GM12872 (cell line): ENCODE data around the gene FGFR3.

Source experiments
- CTCF ChIP-seq: IDR thresholded peaks from 3 replicates; pipeline ENCODE4 v1.5.1; 2011; ENCODE audit warnings: low read depth, mild to moderate bottlenecking, low read length, moderate library complexity; ENCODE audit not compliant: insufficient read depth

FGFR3 gene

GRCh38 chr4:1779588-1780382 is 13.3 kb upstream of the FGFR3 start:
- TF ChIP-seq CTCF: no peak

GRCh38 chr4:1780435-1780834 is 12.7 kb upstream of the FGFR3 start:
- TF ChIP-seq CTCF: no peak

- no peak for TF ChIP-seq CTCF
These were observed 10.1 kb upstream of the FGFR3 start for GRCh38 chr4:1783015-1783414.

- no peak for TF ChIP-seq CTCF
These were observed 9.1 kb upstream of the FGFR3 start for GRCh38 chr4:1783970-1784369.

- TF ChIP-seq CTCF: no peak
These were observed 8.7 kb upstream of the FGFR3 start for GRCh38 chr4:1784395-1784788.

GRCh38 chr4:1784789-1785591 is 8.1 kb upstream of the FGFR3 start:
- no peak for TF ChIP-seq CTCF

- TF ChIP-seq CTCF: no peak
These were observed 7.5 kb upstream of the FGFR3 start for GRCh38 chr4:1785592-1785991.
